ENCODE data around the gene PEA15. TPM values are rescaled to one million over a fixed set of nuclear protein-coding genes. Genes with fewer than 3 reads are reported as not detected.

The PEA15 gene
- total and polyA plus RNA-seq, 9 of the 15 experiments (the other 6 are each of a cell fraction or from before 2014, with no cell fraction given): 8.2 to 175 (median 35.4) TPM

DNA sequence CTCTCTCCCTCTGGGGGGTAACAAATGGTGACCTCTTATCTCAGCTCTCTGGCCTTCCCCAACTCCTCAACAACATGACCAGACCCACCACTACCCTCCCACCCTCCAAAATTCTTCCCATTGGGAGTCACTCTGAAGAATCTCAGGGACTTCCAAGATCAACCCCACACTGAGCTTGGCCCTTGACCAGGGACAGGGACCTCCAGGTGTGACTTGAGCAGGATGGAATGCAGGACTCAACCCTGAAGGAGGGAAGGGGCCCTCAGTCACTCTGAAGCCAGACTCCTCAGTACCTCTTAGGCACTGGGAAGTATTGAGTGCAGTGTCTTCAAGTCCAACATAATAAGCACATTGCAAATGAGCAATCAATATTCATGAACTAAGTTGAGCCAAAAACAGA lies 12.9 kb upstream of the PEA15 start:
- TF ChIP-seq PRPF4 (IDR thresholded peaks at IDR 0.05; ENCODE audit: insufficient read depth, low read depth, low read length, poor library complexity, severe bottlenecking) (no peak), TBP (optimal IDR thresholded peaks at IDR 0.05; ENCODE audit: low read depth, low read length) (no peak), ASH1L (IDR thresholded peaks at IDR 0.05; ENCODE audit: borderline replicate concordance, low read depth, partially characterized antibody) (no peak)
- TF ChIP-seq, protein P1, sequence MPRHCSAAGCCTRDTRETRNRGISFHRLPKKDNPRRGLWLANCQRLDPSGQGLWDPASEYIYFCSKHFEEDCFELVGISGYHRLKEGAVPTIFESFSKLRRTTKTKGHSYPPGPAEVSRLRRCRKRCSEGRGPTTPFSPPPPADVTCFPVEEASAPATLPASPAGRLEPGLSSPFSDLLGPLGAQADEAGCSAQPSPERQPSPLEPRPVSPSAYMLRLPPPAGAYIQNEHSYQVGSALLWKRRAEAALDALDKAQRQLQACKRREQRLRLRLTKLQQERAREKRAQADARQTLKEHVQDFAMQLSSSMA (CRISPR knock-in tag; IDR thresholded peaks at IDR 0.05): no peak
- no peaks in the 10 kb centered on the region for H4K20me1 ChIP-seq (replicated peaks; ENCODE audit: control insufficient read depth, insufficient read depth, low read length)
- H3K27ac ChIP-seq (ENCODE audit: extremely low read depth, low read depth, low read length): no peak overlapping the region
- ATAC-seq (no peak), FAIRE-seq (no peak), DNase-seq (ENCODE audit: extremely low read depth in 1 of 4, low spot score in 3 of 4) (no peak)
- intact Hi-C loops (cut with micrococcal nuclease) (loop anchor here (2.0 to 10.0 kb wide), 2 partner anchors 91 to 413 kb away; no protein-coding TSS in a partner anchor), in situ Hi-C loops (cut with MboI) (no loop called here)
- no peak overlapping the region for H2AFZ ChIP-seq (ENCODE audit: low read depth, low read length)
- H3K4me1 ChIP-seq (replicated peaks in 1 of 2; ENCODE audit: control insufficient read depth in 2 of 2, insufficient read depth in 2 of 2, low read length in 2 of 2): peaks cover 4 to 10% of the 10 kb centered on the region in 2 experiments
- no peaks in the 10 kb centered on the region for H3K79me2 ChIP-seq (ENCODE audit: control insufficient read depth, insufficient read depth, low read length)
- H3K36me3 ChIP-seq (ENCODE audit: control insufficient read depth, insufficient read depth, low read length): no peaks in the 10 kb centered on the region; the same call in 2 of the 3 replicates
- no peaks in the 10 kb centered on the region for H3K9me1 ChIP-seq (ENCODE audit: control insufficient read depth, insufficient read depth, low read length)
- no peak overlapping the region for H3K4me2 ChIP-seq (ENCODE audit: insufficient read depth, low read length)
- no TSS peak for BruUV-seq (replicated peaks)
- peaks cover 16 to 44% of the 10 kb centered on the region in 2 experiments; a peak in 4 of 5 replicates for H3K27me3 ChIP-seq (ENCODE audit: control insufficient read depth in 2 of 2, insufficient read depth in 2 of 2, low read length in 2 of 2)
- CTCF ChIA-PET (ENCODE audit: low intra/inter-chr PET ratio): interaction anchor here (1.2 to 2.4 kb wide), 5 partner anchors 27 to 184 kb away, joined by 3 to 13 read pairs (median 10); no protein-coding TSS in a partner anchor
- POLR2A ChIA-PET: interaction anchor here (0.6 to 1.6 kb wide), 3 partner anchors 23 to 30 kb away, joined by 3 to 9 read pairs (median 4); no protein-coding TSS in a partner anchor
- no peaks in the 10 kb centered on the region for H3K9me3 ChIP-seq (replicated peaks; ENCODE audit: control insufficient read depth, insufficient read depth, low read depth, low read length)
- no peak overlapping the region for H3K4me3 ChIP-seq
- H3K9ac ChIP-seq (ENCODE audit: insufficient read depth in 1 of 2, low read depth in 2 of 2, low read length in 2 of 2): no peak overlapping the region
